Choroid plexus epithelial cell (primary cell): ENCODE data around the gene FAM210A.

Experiments
- DNase-seq: peaks from one replicate; pipeline ENCODE4 v3.0.0-alpha.2; 2010; ENCODE audit warnings: low read depth
- H3K4me3 ChIP-seq: 2 replicates; pipeline ENCODE4 v1.5.1; 2011; ENCODE audit warnings: low read depth, mild to moderate bottlenecking, control low read depth, low read length, moderate library complexity
- CTCF ChIP-seq: conservative IDR thresholded peaks from 2 replicates; pipeline ENCODE4 v1.5.1; 2011; ENCODE audit warnings: low read depth, mild to moderate bottlenecking, control low read depth, inconsistent platforms, low read length, moderate library complexity

FAM210A gene

DNA sequence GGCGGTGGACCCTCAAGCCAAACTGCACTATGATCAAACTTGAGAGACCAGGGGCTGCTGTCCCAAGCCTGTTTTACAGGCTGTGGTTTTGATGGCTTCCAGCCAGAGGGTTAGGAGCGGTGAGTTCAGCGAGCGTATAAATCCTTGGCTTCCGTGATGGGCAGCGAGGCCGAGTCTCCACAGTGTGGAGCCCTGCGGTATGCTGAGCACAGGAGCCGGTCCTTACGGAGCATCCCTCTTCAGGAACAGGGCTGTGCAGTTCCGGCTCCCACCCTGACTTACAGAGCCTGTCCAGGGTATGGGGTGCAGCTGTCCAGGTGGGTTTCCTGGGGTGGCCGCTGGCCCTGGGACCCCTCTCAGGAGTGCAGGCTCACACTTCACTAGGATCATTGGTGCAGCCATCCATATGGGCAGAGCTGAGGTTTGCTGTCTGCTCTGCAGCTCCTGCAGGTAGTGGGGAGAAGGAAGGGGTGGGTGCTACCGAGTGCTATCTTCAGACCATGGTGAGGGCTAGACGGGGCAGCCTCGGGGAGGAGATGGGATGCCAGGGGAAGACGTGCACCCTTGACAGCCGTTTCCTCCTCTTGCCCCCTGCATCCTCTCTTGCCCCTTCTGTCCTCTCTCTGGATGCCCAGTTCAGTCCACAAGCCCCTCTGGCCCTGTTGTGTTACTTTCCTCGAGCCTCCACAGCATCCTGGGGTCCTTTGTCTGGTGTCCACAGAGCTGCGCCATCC, 104.3 kb downstream of the FAM210A start:
- TF ChIP-seq CTCF = no peak
- no peak overlapping the region for H3K4me3 ChIP-seq
- DNase-seq = no peak

GRCh38 chr18:13621446-13621849, 104.9 kb downstream of the FAM210A start:
- DNase-seq = no peak
- no peak for TF ChIP-seq CTCF
- H3K4me3 ChIP-seq = no peak overlapping the region

- H3K4me3 ChIP-seq = no peak overlapping the region
- TF ChIP-seq CTCF = no peak
- DNase-seq = no peak
Observed at GRCh38 chr18:13620818-13621445, 105.4 kb downstream of the FAM210A start.

- H3K4me3 ChIP-seq = no peak overlapping the region
- TF ChIP-seq CTCF = no peak
- no peak for DNase-seq
Observed at GRCh38 chr18:13620206-13620672, 106.1 kb downstream of the FAM210A start.

DNA sequence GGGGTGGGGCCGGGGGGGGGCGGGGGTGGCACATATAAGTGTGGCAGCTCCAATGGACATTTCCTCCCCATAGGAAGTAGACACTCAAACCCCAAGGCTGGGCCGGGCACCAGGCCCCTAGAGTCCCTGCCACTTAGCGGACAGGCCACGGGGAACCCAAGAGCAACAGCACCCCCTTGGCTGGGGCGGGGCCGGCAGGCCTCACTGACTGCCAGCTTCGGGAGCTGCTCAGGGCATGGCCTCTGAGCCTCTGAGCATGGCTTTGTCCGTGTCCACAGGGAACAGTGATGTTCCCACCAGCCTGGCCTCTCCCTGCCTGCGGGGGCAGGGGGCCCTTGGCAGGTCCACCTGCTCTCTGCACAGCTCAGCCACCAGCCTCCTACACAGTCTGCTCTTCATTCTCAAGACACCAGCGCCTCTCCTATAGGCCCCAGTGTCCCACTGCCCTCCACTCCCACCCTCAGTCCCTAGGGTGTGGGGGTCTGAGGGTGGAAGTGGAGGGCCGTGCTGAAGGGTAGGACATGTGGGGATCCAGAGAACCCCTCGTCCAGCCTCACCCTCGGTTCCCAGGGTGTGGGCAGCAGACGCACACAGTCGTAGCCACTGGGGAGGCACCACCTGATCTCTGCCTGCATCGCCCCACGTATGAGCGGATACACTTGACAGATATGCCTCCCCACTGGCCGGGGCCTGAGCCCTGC, 106.7 kb downstream of the FAM210A start:
- no peak for DNase-seq
- no peak for TF ChIP-seq CTCF
- H3K4me3 ChIP-seq = no peak overlapping the region

- H3K4me3 ChIP-seq = no peak overlapping the region
- TF ChIP-seq CTCF = no peak
- no peak for DNase-seq
Observed at GRCh38 chr18:13618760-13619438, 107.5 kb downstream of the FAM210A start.
